ENCODE data around the gene ADCY10.

The ADCY10 gene

GRCh38 chr1:167775178-167775577, 138.8 kb downstream of the ADCY10 start:
- H2AFZ ChIP-seq (ENCODE audit: insufficient read depth, low read length, poor library complexity) = no peak overlapping the region
- no peaks in the 10 kb centered on the region for H3K27me3 ChIP-seq (ENCODE audit: insufficient read depth, low read length)
- H3K4me2 ChIP-seq (ENCODE audit: low read length) = no peak overlapping the region
- no peak overlapping the region for H2BK12ac ChIP-seq (ENCODE audit: low read length)
- no peak for DNase-seq
- H3K36me3 ChIP-seq (ENCODE audit: control insufficient read depth in 1 of 2, insufficient read depth in 2 of 2, low read length in 2 of 2) = peaks cover 19 to 39% of the 10 kb centered on the region in 2 experiments
- H2BK120ac ChIP-seq (ENCODE audit: insufficient read depth, low read length, poor library complexity) = no peak overlapping the region
- H3K27ac ChIP-seq (ENCODE audit: low read depth, low read length) = no peak overlapping the region
- H3K23ac ChIP-seq (ENCODE audit: low read length) = no peak overlapping the region
- H3K9ac ChIP-seq (ENCODE audit: low read length) = no peak overlapping the region
- H3K79me2 ChIP-seq (ENCODE audit: control insufficient read depth, insufficient read depth, low read length, poor library complexity) = peaks cover 2% of the 10 kb centered on the region
- no peak overlapping the region for H2AK5ac ChIP-seq (ENCODE audit: low read length)
- H2BK5ac ChIP-seq (ENCODE audit: low read depth, low read length, poor library complexity) = no peak overlapping the region
- H3K14ac ChIP-seq (ENCODE audit: low read length) = no peak overlapping the region
- H3K4ac ChIP-seq (ENCODE audit: low read depth, low read length) = no peak overlapping the region
- H4K8ac ChIP-seq (ENCODE audit: low read depth, low read length) = no peak overlapping the region
- H3K79me1 ChIP-seq (ENCODE audit: low read length) = no peaks in the 10 kb centered on the region
- H3K4me3 ChIP-seq (ENCODE audit: low read depth, low read length) = no peak overlapping the region
- H3K4me1 ChIP-seq (ENCODE audit: control insufficient read depth in 1 of 2, insufficient read depth in 2 of 2, low read length in 2 of 2) = peaks cover 8 to 9% of the 10 kb centered on the region in 2 experiments
- no peak overlapping the region for H3K18ac ChIP-seq (ENCODE audit: low read length)
- H4K12ac ChIP-seq (ENCODE audit: low read depth, low read length) = no peak overlapping the region
- WGBS (ENCODE audit: extremely low coverage, insufficient coverage, insufficient read length) = no CpG with 5 or more reads among the region's 2 CpGs
- H4K91ac ChIP-seq (ENCODE audit: low read depth, low read length) = no peak overlapping the region
- peaks cover 2% of the 10 kb centered on the region for H3K9me3 ChIP-seq (ENCODE audit: insufficient read depth, low read depth, low read length)

GRCh38 chr1:167774710-167775109, 139.2 kb downstream of the ADCY10 start:
- Histone ChIP-seq H4K91ac (ENCODE audit: low read depth, low read length) (no peak overlapping the region), H3K36me3 (ENCODE audit: control insufficient read depth in 1 of 2, insufficient read depth in 2 of 2, low read length in 2 of 2) (peaks cover 21 to 43% of the 10 kb centered on the region in 2 experiments), H3K4me3 (ENCODE audit: low read depth, low read length) (no peak overlapping the region), H3K14ac (ENCODE audit: low read length) (no peak overlapping the region), H2BK12ac (ENCODE audit: low read length) (no peak overlapping the region), H3K27me3 (ENCODE audit: insufficient read depth, low read length) (no peaks in the 10 kb centered on the region), H3K27ac (ENCODE audit: low read depth, low read length) (no peak overlapping the region), H3K79me1 (ENCODE audit: low read length) (no peaks in the 10 kb centered on the region), H3K79me2 (ENCODE audit: control insufficient read depth, insufficient read depth, low read length, poor library complexity) (peaks cover 5% of the 10 kb centered on the region), H2BK120ac (ENCODE audit: insufficient read depth, low read length, poor library complexity) (no peak overlapping the region), H3K23ac (ENCODE audit: low read length) (no peak overlapping the region), H2AK5ac (ENCODE audit: low read length) (no peak overlapping the region), H4K8ac (ENCODE audit: low read depth, low read length) (no peak overlapping the region), H4K12ac (ENCODE audit: low read depth, low read length) (no peak overlapping the region), H3K18ac (ENCODE audit: low read length) (no peak overlapping the region), H3K4me2 (ENCODE audit: low read length) (no peak overlapping the region), H3K4me1 (ENCODE audit: control insufficient read depth in 1 of 2, insufficient read depth in 2 of 2, low read length in 2 of 2) (peaks cover 8 to 9% of the 10 kb centered on the region in 2 experiments), H2AFZ (ENCODE audit: insufficient read depth, low read length, poor library complexity) (no peak overlapping the region), H3K9ac (ENCODE audit: low read length) (no peak overlapping the region), H2BK5ac (ENCODE audit: low read depth, low read length, poor library complexity) (no peak overlapping the region), H3K4ac (ENCODE audit: low read depth, low read length) (peak overlapping the region; percentile 42), H3K9me3 (ENCODE audit: insufficient read depth, low read depth, low read length) (peaks cover 2% of the 10 kb centered on the region)
- DNase-seq = no peak

GRCh38 chr1:167773516-167773915, 140.4 kb downstream of the ADCY10 start:
- Histone ChIP-seq H3K4me3 (ENCODE audit: low read depth, low read length) (no peak overlapping the region), H2BK12ac (ENCODE audit: low read length) (no peak overlapping the region), H3K23ac (ENCODE audit: low read length) (no peak overlapping the region), H2AFZ (ENCODE audit: insufficient read depth, low read length, poor library complexity) (no peak overlapping the region), H3K18ac (ENCODE audit: low read length) (no peak overlapping the region), H3K9me3 (ENCODE audit: insufficient read depth, low read depth, low read length) (peaks cover 2% of the 10 kb centered on the region), H4K91ac (ENCODE audit: low read depth, low read length) (no peak overlapping the region), H3K9ac (ENCODE audit: low read length) (no peak overlapping the region), H2BK5ac (ENCODE audit: low read depth, low read length, poor library complexity) (no peak overlapping the region), H3K4me2 (ENCODE audit: low read length) (no peak overlapping the region), H3K27me3 (ENCODE audit: insufficient read depth, low read length) (no peaks in the 10 kb centered on the region), H3K27ac (ENCODE audit: low read depth, low read length) (no peak overlapping the region), H3K79me2 (ENCODE audit: control insufficient read depth, insufficient read depth, low read length, poor library complexity) (peaks cover 5% of the 10 kb centered on the region), H3K79me1 (ENCODE audit: low read length) (no peaks in the 10 kb centered on the region), H3K4ac (ENCODE audit: low read depth, low read length) (no peak overlapping the region), H3K14ac (ENCODE audit: low read length) (no peak overlapping the region), H2AK5ac (ENCODE audit: low read length) (no peak overlapping the region), H2BK120ac (ENCODE audit: insufficient read depth, low read length, poor library complexity) (no peak overlapping the region), H4K12ac (ENCODE audit: low read depth, low read length) (no peak overlapping the region), H3K4me1 (ENCODE audit: control insufficient read depth in 1 of 2, insufficient read depth in 2 of 2, low read length in 2 of 2) (peaks cover 8 to 9% of the 10 kb centered on the region in 2 experiments), H3K36me3 (ENCODE audit: control insufficient read depth in 1 of 2, insufficient read depth in 2 of 2, low read length in 2 of 2) (peaks cover 24 to 49% of the 10 kb centered on the region in 2 experiments), H4K8ac (ENCODE audit: low read depth, low read length) (no peak overlapping the region)
- DNase-seq = no peak
- no CpG with 5 or more reads among the region's 2 CpGs for WGBS (ENCODE audit: extremely low coverage, insufficient coverage, insufficient read length)

GRCh38 chr1:167772436-167772835, 141.5 kb downstream of the ADCY10 start:
- H3K27ac ChIP-seq (ENCODE audit: low read depth, low read length) = no peak overlapping the region
- no peak overlapping the region for H2BK120ac ChIP-seq (ENCODE audit: insufficient read depth, low read length, poor library complexity)
- no peak overlapping the region for H3K4ac ChIP-seq (ENCODE audit: low read depth, low read length)
- peaks cover 21 to 50% of the 10 kb centered on the region in 2 experiments for H3K36me3 ChIP-seq (ENCODE audit: control insufficient read depth in 1 of 2, insufficient read depth in 2 of 2, low read length in 2 of 2)
- no peak overlapping the region for H4K91ac ChIP-seq (ENCODE audit: low read depth, low read length)
- H3K23ac ChIP-seq (ENCODE audit: low read length) = no peak overlapping the region
- no CpG with 5 or more reads among the region's 4 CpGs for WGBS (ENCODE audit: extremely low coverage, insufficient coverage, insufficient read length)
- H4K8ac ChIP-seq (ENCODE audit: low read depth, low read length) = no peak overlapping the region
- H3K4me1 ChIP-seq (ENCODE audit: control insufficient read depth in 1 of 2, insufficient read depth in 2 of 2, low read length in 2 of 2) = peaks cover 8 to 9% of the 10 kb centered on the region in 2 experiments
- H3K14ac ChIP-seq (ENCODE audit: low read length) = no peak overlapping the region
- no peak overlapping the region for H3K9ac ChIP-seq (ENCODE audit: low read length)
- H3K27me3 ChIP-seq (ENCODE audit: insufficient read depth, low read length) = no peaks in the 10 kb centered on the region
- H3K4me2 ChIP-seq (ENCODE audit: low read length) = no peak overlapping the region
- H3K9me3 ChIP-seq (ENCODE audit: insufficient read depth, low read depth, low read length) = peaks cover 2% of the 10 kb centered on the region
- H3K18ac ChIP-seq (ENCODE audit: low read length) = no peak overlapping the region
- peaks cover 7% of the 10 kb centered on the region for H3K79me2 ChIP-seq (ENCODE audit: control insufficient read depth, insufficient read depth, low read length, poor library complexity)
- no peaks in the 10 kb centered on the region for H3K79me1 ChIP-seq (ENCODE audit: low read length)
- no peak overlapping the region for H4K12ac ChIP-seq (ENCODE audit: low read depth, low read length)
- H2AK5ac ChIP-seq (ENCODE audit: low read length) = no peak overlapping the region
- H2AFZ ChIP-seq (ENCODE audit: insufficient read depth, low read length, poor library complexity) = no peak overlapping the region
- H3K4me3 ChIP-seq (ENCODE audit: low read depth, low read length) = no peak overlapping the region
- H2BK12ac ChIP-seq (ENCODE audit: low read length) = no peak overlapping the region
- DNase-seq = no peak
- no peak overlapping the region for H2BK5ac ChIP-seq (ENCODE audit: low read depth, low read length, poor library complexity)

Data from trophoblast cell (in vitro differentiated cells and primary cell).